ENCODE results near the gene TMEM167A.
"Not testable (repeated sequence)": the region's sequence is repeated elsewhere in the genome, so short reads cannot be mapped to it uniquely, and the experiment has no call there.

Gene TMEM167A

GRCh38 chr5:83085106-83085505 lies 7.9 kb upstream of the TMEM167A start:
- no peak for DNase-seq

- DNase-seq: no peak
These were observed 7.1 kb upstream of the TMEM167A start for GRCh38 chr5:83084336-83084735.

- no peak for DNase-seq
These were observed 5.6 kb upstream of the TMEM167A start for GRCh38 chr5:83082750-83083149.

GRCh38 chr5:83077662-83078261 lies 568 bp upstream of the TMEM167A start:
- no peak for DNase-seq

- no peak for DNase-seq
These were observed 4.2 kb downstream of the TMEM167A start for GRCh38 chr5:83072966-83073365.

GRCh38 chr5:83071286-83072051 lies 5.7 kb downstream of the TMEM167A start:
- DNase-seq: no peak

GRCh38 chr5:83069096-83069799 lies 7.9 kb downstream of the TMEM167A start:
- no peak for DNase-seq

GRCh38 chr5:83067377-83067776 lies 9.8 kb downstream of the TMEM167A start:
- not testable (repeated sequence) for DNase-seq

- no peak for DNase-seq
These were observed 10.6 kb downstream of the TMEM167A start for GRCh38 chr5:83066548-83067110.

GRCh38 chr5:83059341-83059740 lies 17.9 kb downstream of the TMEM167A start:
- no peak for DNase-seq

- DNase-seq: no peak
These were observed 18.5 kb downstream of the TMEM167A start for GRCh38 chr5:83058726-83059125.

- no peak for DNase-seq
These were observed 22.0 kb downstream of the TMEM167A start for GRCh38 chr5:83055166-83055565.

- DNase-seq: no peak
These were observed 26.4 kb downstream of the TMEM167A start for GRCh38 chr5:83050723-83051340.

GRCh38 chr5:83049370-83049885 lies 27.8 kb downstream of the TMEM167A start:
- no peak for DNase-seq

GRCh38 chr5:83048811-83049210 lies 28.4 kb downstream of the TMEM167A start:
- no peak for DNase-seq

- no peak for DNase-seq
These were observed 28.9 kb downstream of the TMEM167A start for GRCh38 chr5:83048277-83048676.

- no peak for DNase-seq
These were observed 32.3 kb downstream of the TMEM167A start for GRCh38 chr5:83044926-83045325.

GRCh38 chr5:83042507-83042906 lies 34.7 kb downstream of the TMEM167A start:
- no peak for DNase-seq

- DNase-seq: no peak
These were observed 38.3 kb downstream of the TMEM167A start for GRCh38 chr5:83038924-83039323.

- no peak for DNase-seq
These were observed 40.1 kb downstream of the TMEM167A start for GRCh38 chr5:83036991-83037575.

- DNase-seq: no peak
These were observed 41.7 kb downstream of the TMEM167A start for GRCh38 chr5:83035373-83036100.

All from stimulated activated naive CD4-positive, alpha-beta T cell treated with Interleukin-2 at 50 U/mL for 16 hours (primary cell).